Choroid plexus epithelial cell (primary cell): ENCODE results near the gene SRRM4.
"Not testable (repeated sequence)": the region's sequence is repeated elsewhere in the genome, so short reads cannot be mapped to it uniquely, and the experiment has no call there.

Experiments used
- DNase-seq: peaks from one replicate; pipeline ENCODE4 v3.0.0-alpha.2; 2010; ENCODE audit warnings: low read depth
- H3K4me3 ChIP-seq: 2 replicates; pipeline ENCODE4 v1.5.1; 2011; ENCODE audit warnings: low read depth, mild to moderate bottlenecking, control low read depth, low read length, moderate library complexity
- CTCF ChIP-seq: conservative IDR thresholded peaks from 2 replicates; pipeline ENCODE4 v1.5.1; 2011; ENCODE audit warnings: low read depth, mild to moderate bottlenecking, control low read depth, inconsistent platforms, low read length, moderate library complexity

Gene SRRM4

GRCh38 chr12:119016715-119017114 lies 35.4 kb downstream of the SRRM4 start:
- no peak for TF ChIP-seq CTCF
- H3K4me3 ChIP-seq = no peak overlapping the region
- DNase-seq = no peak

GRCh38 chr12:119019166-119019565 lies 37.8 kb downstream of the SRRM4 start:
- no peak overlapping the region for H3K4me3 ChIP-seq
- no peak for TF ChIP-seq CTCF
- DNase-seq = no peak

GRCh38 chr12:119020406-119021360 lies 39.3 kb downstream of the SRRM4 start:
- H3K4me3 ChIP-seq = no peak overlapping the region
- DNase-seq = no peak
- no peak for TF ChIP-seq CTCF

- no peak overlapping the region for H3K4me3 ChIP-seq
- no peak for TF ChIP-seq CTCF
- DNase-seq = no peak
Measured at GRCh38 chr12:119024356-119024755, 43.0 kb downstream of the SRRM4 start.

- TF ChIP-seq CTCF = no peak
- no peak for DNase-seq
Measured at GRCh38 chr12:119025786-119026185, 44.4 kb downstream of the SRRM4 start.

GRCh38 chr12:119033332-119033731 lies 52.0 kb downstream of the SRRM4 start:
- H3K4me3 ChIP-seq, DNase-seq: not testable (repeated sequence)

More at GRCh38 chr12:119025786-119026185, 44.4 kb downstream of the SRRM4 start:
- H3K4me3 ChIP-seq = no peak overlapping the region

GRCh38 chr12:119036878-119037825 lies 55.8 kb downstream of the SRRM4 start:
- H3K4me3 ChIP-seq = no peak overlapping the region
- DNase-seq = peak; percentile 1
- TF ChIP-seq CTCF = peak; percentile 17
